Lower leg skin (tissue), 4 donors: Measurements from ENCODE around the gene TDRKH. TPM values are rescaled to one million over a fixed set of nuclear protein-coding genes. Genes with fewer than 3 reads are reported as not detected.

Experiments
- DNase-seq, 2 donors: peaks; one replicate each; pipeline ENCODE4 v3.0.0-alpha.2; 2019; ENCODE audit warnings: low spot score in 2 of 2
- H3K4me3 ChIP-seq: fragments of 200-600 bp; sonication (generic); 2 replicates; pipeline ENCODE4 v1.5.1; 2017; ENCODE audit warnings: mild to moderate bottlenecking, low read depth; ENCODE audit not compliant: poor library complexity, severe bottlenecking
- CTCF ChIP-seq, 3 donors: fragments of 450-650 bp; IDR thresholded peaks; one replicate each; pipeline ENCODE4 v1.5.1; 2016; ENCODE audit warnings: antibody characterized with exemption in 3 of 3, mild to moderate bottlenecking in 3 of 3, moderate library complexity in 2 of 3
- POLR2A ChIP-seq, 2 donors: fragments of 450-650 bp; IDR thresholded peaks; one replicate each; pipeline ENCODE4 v1.6.1; 2016 to 2017; ENCODE audit warnings: antibody characterized with exemption in 2 of 2, mild to moderate bottlenecking in 1 of 2, moderate library complexity in 1 of 2
- WGBS, 2 donors: methylation state at CpG; one replicate each; pipeline ENCODE4 v1.1.5; 2018; 5-methylcytosine and 5-hydroxymethylcytosine counted together
- intact Hi-C: fragments of 100-400 bp; cut with DNase I; formaldehyde crosslinking; loops from one replicate; pipeline ENCODE4 v1.15.0; 2023; ENCODE audit warnings: low total_unique reads
- total RNA-seq, 4 donors: library from RNA; depleted of rRNA; stranded (reverse); fragments of >200 nt; gene quantifications; one replicate each; pipeline ENCODE4 v1.1.0, GENCODE V29; 2016

The TDRKH gene
- total RNA-seq, 4 donors from 2014 or later: 2.1 to 3.0 (median 2.6) TPM

DNA sequence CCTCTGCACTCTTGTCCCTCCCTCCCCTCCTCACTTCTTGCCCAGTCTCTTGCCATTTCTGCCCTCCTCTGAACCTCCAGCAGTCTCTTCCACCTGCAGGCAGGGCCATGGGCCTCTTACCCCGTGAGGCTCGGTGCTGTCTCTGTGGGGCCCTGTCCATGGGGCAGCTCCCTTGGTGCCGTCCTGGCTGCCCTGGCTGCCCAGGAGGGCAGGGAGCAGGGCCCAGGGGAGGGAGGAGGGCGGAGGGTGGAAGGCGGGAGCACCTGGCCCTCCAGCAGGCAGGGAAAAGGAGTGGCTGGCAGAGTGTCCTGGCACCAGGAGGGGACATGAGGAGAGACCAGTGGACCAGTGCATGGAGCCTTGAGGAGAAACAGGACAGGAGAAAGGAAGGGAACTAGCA is 41.3 kb upstream of the TDRKH start, which contains the start of gene RORC:
Gene RORC (minus strand): TSS at position 198 of the 400 bp plus-strand sequence. CDS start 38 bp downstream, at position 160.
- TF ChIP-seq POLR2A (IDR thresholded peaks at IDR 0.05) (no peak), CTCF (IDR thresholded peaks at IDR 0.05) (no peak)
- WGBS, 2 donors: 47 to 48% methylated on average over 5 of the region's 5 CpGs
- no peak for DNase-seq

DNA sequence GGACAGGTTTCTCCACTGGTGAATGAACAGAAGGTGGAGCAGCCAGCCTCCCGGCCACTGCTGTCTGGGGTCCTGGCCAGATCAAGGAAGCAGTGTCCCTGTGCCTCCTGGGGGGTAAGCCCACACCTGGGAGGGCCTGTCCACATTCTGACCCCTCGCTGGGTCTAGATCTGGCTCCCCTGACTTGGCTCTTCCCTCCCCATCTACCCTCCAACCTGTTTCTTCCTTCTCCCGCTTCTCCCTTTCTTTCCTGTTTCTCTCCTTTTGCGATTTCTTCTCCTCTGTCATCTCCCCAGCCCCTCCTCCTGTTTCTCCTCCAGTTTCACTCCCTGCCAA is 40.9 kb upstream of the TDRKH start:
- intact Hi-C loops: loop anchor here (10.0 kb wide), 1 partner anchor 296 kb away; no protein-coding TSS in a partner anchor
- peak overlapping the region; percentile 22 for H3K4me3 ChIP-seq
- DNase-seq: no peak
- TF ChIP-seq CTCF (IDR thresholded peaks at IDR 0.05) (no peak), POLR2A (IDR thresholded peaks at IDR 0.05) (no peak)
- WGBS, 2 donors: 36 to 57% methylated on average over 4 of the region's 4 CpGs

More for the DNA sequence above, 41.3 kb upstream of the TDRKH start, which contains the start of gene RORC:
- H3K4me3 ChIP-seq: peak within 1 kb of the TSS; percentile 22
- intact Hi-C loops: loop anchor here (10.0 kb wide), 1 partner anchor 297 kb away; no protein-coding TSS in a partner anchor

GRCh38 chr1:151830055-151830454 is 39.8 kb upstream of the TDRKH start:
- 59 to 61% methylated on average over 6 of the region's 6 CpGs for WGBS, 2 donors
- intact Hi-C loops: loop anchor here (10.0 kb wide), 1 partner anchor 295 kb away; no protein-coding TSS in a partner anchor
- no peak overlapping the region for H3K4me3 ChIP-seq
- TF ChIP-seq POLR2A (IDR thresholded peaks at IDR 0.05): no peak
- TF ChIP-seq CTCF (IDR thresholded peaks at IDR 0.05): no peak
- DNase-seq: no peak

DNA sequence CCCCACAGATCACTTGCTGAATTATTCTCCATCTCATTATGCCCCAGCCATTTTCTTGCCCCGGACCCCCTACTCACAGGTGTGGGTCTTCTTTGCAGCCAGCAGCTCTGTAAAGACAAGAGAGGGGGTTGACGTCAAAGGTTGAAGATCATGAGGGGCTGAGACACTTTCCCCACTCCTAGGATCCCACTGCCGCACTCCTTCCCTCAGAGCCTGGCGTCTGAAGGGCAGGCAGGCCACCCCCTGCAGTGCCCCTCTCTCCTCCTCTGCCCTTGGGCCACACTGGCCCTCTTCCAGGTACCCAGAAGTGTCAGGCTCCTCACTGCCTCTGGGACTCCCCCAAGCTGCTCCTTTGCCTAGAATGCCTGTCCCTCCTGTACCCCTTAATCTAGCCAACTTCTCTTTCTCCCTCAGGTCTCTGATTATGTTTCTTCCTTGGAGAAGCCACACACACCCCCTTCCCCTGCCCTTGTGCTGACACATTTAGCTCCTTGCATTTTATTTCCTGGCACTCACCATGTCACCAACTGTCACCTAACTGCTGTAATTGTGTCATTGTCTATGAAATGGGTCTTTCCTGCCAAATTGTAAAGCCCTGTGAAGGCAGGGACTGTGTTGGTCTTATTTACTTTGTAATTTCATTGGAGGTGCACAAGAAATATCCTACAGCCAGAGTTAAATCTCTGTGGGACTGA is 39.2 kb upstream of the TDRKH start:
- 41 to 62% methylated on average over 4 of the region's 4 CpGs for WGBS, 2 donors
- intact Hi-C loops: loop anchor here (10.0 kb wide), 1 partner anchor 295 kb away; no protein-coding TSS in a partner anchor
- H3K4me3 ChIP-seq: no peak overlapping the region
- TF ChIP-seq CTCF (IDR thresholded peaks at IDR 0.05) (no peak), POLR2A (IDR thresholded peaks at IDR 0.05) (no peak)
- DNase-seq: no peak

GRCh38 chr1:151828921-151829320 is 38.6 kb upstream of the TDRKH start:
- intact Hi-C loops: no loop called here
- H3K4me3 ChIP-seq: no peak overlapping the region
- DNase-seq: no peak
- 11 to 14% methylated on average over 12 of the region's 12 CpGs for WGBS, 2 donors
- TF ChIP-seq CTCF (IDR thresholded peaks at IDR 0.05): no peak
- TF ChIP-seq POLR2A (IDR thresholded peaks at IDR 0.05): no peak
